GM21825 (cell line): ENCODE results near the gene EVI5L.
"Not testable (repeated sequence)": the region's sequence is repeated elsewhere in the genome, so short reads cannot be mapped to it uniquely, and the experiment has no call there.

Source experiments
- ATAC-seq: cut with Tn5 transposase; IDR thresholded peaks from one replicate; pipeline ENCODE4 v1.9.1; 2021; ENCODE audit warnings: mild to moderate bottlenecking, moderate library complexity; ENCODE audit not compliant: unreplicated experiment

Gene EVI5L

DNA sequence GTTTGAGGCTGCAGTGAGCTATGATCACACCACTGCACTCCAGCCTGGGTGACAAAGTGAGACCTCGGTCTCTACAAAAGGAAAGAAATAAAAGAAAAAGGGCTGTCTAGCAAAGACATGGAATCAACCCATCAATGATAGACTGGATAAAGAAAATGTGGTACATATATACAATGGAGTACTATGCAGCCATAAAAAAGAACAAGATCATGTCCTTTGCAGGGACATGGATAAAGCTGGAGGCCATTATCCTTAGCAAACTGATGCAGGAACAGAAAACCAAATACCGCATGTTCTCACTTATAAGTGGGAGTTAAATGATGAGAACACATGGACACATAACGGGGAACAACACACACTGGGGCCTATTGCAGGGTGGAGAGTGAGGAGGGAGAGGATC lies 14.0 kb upstream of the EVI5L start:
- not testable (repeated sequence) for ATAC-seq

DNA sequence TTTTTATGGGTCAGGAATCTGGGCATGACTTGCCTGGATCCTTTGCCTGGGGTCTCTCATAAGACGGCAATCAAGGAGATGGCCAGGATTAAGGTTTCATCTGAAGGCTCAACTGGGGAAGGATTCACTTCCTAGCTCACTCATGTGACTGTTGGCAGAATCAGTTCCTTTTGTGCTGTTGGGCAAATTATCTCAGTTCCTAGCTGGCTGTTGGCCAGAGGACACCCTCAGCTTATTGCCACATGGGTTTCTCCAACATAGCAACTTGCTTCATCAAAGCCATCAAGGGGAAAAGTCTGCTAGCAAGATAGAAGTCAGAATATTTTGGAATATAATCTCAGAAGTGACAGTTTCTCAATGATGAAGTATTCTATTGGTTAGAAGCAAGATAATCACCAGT lies 12.2 kb upstream of the EVI5L start:
- no peak for ATAC-seq

DNA sequence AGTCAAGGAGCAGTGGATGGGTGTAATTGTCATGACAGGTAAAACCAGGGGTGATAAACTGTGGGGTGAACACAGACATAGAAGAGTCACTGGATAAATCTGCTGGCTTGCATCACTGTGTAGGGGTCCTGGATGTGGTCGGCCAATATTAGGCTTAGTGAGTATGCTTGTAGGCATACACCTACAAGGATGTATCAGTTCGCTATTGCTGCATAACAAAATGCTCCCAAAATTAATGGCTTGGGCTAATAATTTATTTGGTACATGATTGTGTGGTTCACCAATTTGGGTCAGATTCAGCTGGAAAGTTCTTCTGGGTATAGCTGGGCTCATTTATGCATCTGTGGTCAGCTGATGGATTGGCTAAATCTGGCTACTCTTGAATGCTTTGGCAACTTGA lies 11.2 kb upstream of the EVI5L start:
- ATAC-seq, result no peak

DNA sequence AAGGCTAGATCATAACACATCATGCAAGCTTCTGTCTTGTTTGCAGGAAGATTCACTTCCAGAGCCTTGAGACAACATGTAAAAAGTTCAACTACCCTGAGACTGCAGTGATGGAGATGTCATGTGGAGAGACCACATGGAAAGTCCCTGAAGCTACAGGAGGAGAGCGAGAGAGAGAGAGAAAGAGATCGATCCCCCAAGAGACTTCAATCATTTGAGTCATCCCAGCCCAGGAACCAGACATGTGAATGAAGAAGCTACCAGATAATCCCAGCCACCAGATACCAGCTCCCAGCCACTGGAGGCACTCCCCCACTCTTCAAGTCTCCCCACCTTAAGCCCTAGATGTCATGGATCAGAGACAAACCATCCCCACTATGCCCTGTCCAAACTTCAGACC lies 10.7 kb upstream of the EVI5L start:
- ATAC-seq, result no peak

DNA sequence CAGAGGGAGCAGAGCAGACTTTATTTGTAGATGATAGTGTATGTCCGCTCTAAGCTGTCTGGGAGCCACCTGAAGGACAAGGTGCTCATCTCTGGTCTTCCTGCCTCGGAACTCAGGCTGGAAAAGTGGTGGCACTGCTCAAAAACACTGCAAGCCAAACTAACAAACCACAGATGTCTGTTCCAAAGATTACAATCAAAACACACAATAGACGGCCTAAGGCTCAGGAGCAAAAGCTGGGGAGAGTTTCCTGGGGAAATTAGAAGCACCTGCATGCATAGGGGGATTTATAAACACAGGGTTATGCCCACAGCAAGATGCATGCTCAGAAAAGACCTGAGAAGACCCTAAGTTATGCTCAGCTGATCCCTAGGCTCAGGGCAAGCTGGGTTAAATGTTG lies 9.4 kb upstream of the EVI5L start:
- ATAC-seq, result no peak

DNA sequence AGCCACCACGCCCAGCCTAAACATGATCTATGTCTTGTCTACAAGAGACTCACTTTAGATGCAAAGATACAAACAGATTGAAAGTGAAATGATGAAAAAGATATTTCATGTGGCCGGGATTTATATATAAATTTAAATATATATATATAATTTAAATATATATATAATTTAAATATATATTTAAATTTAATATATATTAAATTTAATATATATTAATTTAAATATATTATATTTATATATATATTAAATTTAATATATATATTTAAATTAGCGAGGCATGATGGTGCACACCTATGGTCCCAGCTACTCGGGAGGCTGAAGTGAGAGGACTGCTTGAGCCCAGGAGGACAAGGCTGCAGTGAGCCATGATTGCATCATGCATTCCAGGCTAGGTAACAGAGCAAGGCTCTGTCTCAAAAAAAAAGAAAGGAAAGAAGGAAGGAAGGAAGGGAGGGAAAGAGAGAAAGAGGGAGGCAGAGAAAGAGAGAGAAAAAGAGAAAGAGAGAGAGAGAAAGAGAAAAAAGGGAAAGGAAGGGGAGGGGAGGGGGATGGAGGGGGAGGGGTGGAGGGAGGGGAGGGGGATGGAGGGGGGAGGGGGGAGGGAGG lies 7.0 kb upstream of the EVI5L start:
- no peak for ATAC-seq

DNA sequence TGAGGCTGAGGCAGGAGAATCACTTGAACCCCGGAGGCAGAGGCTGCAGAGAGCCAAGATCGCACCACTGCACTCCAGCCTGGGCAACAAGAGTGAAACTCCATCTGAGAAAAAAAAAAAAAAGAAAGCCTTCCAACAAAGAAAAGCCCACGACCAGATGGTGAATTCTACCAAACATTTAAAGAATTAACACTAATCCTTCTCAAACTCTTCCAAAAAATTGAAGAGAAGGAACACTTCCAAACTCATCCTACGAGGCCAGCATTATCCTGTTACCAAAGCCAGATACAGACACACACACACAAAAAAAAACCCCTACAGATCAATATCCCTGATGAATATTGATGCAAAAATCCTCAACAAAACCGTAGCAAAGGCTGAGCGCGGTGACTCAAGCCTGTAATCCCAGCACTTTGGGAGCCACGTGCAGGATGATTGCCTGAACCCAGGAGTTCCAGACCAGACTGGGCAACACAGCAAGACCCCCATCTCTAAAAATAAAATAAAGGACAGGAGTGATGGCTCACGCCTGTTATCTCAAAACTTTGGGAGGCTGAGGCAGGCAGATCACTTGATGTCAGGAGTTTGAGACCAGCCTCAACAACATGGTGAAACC lies 6.2 kb upstream of the EVI5L start:
- no peak for ATAC-seq

DNA sequence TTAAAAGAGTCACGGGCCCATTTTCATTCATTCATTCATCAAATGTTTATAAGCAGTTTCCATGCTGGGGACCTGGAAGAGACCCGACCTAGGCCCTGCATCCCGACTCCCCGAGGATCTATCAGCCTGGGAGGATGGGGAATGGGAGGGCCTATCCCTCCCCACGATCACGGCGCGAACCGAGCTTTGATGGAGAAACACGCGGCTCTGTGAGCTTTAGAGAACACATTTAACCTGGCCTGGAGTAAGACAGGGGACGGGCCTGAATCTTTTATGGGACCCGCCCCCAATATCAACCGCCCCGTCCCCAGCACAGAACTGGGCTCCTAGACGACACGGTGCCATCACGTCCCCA lies 875 bp upstream of the EVI5L start:
- ATAC-seq, result no peak

DNA sequence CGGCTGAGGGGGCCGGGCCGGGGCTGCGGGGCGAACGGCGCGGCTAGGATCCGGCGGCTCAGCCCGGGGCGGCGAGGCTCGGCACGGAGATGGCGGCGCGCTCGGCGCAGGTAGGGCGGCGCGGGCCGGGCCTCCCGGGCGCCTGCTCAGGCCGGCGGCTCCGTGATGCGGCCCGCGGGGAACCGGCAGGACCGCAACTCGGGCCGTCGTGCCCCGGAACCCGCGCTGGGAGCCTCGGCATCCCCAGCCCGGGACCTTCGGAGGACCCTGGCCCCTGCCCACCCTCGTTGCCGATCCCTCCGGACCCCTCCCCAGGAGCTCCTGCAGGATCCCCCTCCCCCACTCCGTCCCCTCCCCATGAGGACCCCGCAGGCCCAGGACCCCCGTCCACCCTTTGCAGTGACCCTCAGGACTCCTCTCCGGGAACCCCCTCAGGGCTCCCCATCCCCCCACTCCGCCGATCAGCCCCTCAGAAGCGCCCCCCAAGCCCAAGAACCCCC lies 304 bp downstream of the EVI5L start:
- ATAC-seq, result no peak

DNA sequence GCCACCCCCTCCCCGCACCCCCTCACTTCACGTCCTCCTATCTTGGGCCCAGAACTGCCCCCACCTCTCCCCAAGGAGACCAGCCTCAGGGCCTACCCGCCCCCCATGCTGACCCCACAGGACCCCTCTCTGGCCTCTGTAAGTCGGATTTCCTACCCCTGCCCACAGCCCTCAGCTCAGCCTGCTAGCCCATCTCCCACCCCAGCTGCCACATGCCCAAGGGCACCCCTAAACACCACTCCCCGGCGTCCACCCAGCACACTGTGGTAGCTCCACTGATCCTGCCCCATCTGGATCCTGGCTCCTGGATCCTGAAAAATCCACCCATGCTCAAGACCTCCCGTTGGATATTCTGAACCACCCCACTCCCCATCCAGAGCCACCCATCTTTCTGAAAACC lies 805 bp downstream of the EVI5L start:
- ATAC-seq, result no peak

DNA sequence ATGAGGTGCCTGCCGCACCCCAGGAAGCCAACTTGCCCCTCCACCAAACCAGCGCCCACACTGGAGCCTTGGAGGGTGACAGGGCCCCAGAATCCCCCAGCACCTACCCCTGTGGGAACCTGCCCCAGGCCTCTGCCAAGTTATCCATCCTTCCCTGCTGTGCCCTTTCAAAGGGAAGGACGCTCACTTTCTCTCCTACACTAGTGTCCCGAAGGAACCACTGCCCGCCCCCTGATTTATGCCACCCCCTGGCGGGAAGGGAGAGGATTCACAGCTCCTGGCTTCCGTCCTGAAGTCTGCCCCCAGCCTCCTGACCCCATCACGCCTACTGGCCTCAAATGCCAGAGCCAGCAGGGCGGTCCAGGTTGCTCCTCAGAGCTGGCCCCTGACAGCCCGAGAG lies 1.4 kb downstream of the EVI5L start:
- no peak for ATAC-seq

DNA sequence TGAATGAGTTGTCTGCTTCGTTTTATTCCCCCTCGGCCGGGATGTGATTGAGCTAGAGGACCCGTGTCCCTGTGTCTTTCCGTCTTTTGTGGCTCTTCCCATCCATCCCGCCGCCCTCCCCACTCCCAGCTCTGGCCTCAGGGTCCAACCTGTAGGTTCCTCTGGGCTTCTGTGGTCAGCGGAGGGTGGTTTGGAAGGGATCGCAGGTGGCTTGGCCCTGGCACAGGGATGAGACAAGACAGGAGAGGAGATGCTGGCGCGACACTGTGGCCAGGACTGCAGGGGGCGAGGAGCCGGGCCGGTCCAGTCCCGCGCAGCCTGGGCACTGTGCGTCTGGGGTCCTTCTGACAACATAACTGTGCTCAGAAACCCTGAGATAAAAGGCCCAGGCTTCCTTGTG lies 2.0 kb downstream of the EVI5L start:
- ATAC-seq, result no peak

DNA sequence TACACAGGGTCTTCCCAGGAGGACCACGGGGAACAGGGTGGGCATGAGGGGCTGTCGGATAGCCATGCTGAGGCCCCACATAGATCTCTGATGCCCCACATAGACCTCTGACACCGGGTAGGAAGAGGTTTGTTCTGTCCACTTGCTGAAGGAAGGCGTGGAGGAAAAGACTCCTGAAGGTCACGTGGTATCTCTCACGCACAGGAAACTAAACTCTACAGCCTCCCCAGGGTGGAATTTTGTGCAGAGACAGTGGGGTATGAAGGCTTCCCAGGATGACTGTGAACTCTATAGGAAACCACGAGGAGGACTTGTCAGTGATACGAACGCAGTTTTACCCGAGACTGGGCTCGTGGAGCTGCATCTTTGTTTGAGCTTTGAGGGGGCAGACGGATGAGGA lies 2.8 kb downstream of the EVI5L start:
- no peak for ATAC-seq

DNA sequence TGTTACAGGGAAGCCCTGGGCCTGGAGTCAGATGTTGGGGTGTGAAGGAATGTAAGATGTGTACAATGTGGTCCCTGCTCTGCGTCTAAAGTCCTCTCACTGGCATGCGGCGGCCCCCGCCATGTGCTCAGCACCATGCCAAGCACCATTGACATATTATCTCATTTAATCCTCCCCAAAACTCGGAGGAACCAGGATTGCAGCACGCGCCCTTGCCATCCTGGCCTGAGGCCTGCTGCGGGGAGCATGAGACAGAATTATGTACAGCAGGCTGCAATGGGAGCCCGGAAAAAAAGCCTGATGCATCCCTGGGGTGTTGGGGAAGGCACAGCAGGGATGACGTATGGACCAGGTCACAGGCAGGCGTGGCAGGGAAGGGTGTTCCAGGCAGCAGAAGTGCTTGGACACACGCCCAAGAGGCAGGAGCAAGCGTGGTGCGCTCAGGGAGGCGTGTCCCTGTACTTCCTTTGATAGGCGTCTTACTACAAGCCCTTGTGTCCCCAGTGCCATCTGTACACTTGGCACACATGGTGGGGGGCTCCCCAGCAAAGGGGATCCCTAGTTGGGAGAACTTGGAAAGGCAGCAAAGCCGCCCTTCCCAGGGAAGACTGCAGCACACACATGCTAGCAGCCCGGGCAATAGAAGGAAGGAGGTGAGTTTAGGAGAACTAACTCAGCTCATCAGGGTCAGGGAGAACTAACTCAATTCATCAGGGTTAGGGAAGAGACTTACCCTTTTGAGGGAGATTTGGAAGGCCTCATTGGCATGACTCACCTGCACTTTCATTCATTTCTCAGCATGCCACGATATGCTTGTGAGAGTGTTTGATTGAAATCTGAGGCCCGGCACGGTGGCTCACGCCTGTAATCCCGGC lies 3.4 kb downstream of the EVI5L start:
- ATAC-seq, result no peak

DNA sequence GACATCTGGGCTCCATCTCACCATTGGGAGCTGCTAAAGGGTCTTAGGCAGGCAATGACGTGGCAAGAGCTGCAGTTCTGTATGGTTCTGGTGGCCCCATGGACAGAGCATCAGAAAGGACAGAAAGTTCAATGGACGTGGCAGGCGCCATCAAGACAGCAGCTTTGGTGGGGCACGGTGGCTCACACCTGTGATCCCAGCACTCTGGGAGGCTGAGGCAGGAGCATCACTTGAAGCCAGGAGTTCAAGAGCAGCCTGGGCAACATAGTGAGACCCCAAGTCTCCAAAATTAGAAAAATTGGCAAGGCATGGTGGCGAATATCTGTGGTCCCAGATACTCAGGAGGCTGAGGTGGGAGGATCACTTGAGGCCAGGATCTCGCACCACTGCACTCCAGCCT lies 9.5 kb downstream of the EVI5L start:
- ATAC-seq, result no peak

DNA sequence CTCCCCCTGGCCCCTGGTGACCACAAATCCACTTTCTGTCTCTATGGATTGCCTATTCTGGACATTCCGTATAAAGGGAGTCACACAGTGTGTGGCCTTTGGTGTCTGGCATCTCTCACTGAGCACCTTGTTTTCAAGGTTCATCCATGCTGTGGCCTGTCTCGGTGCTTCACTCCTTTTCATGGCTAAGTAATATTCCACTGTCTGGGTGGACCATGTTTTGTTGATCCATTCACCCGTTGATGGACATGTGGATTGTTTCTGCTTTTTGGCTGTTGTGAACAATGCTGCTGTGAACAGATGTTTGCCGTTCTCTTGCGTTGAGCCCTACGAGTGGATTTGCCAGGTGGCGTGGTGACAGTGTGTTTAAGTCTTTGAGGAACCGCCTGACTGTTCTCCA lies 10.6 kb downstream of the EVI5L start:
- ATAC-seq, result no peak

DNA sequence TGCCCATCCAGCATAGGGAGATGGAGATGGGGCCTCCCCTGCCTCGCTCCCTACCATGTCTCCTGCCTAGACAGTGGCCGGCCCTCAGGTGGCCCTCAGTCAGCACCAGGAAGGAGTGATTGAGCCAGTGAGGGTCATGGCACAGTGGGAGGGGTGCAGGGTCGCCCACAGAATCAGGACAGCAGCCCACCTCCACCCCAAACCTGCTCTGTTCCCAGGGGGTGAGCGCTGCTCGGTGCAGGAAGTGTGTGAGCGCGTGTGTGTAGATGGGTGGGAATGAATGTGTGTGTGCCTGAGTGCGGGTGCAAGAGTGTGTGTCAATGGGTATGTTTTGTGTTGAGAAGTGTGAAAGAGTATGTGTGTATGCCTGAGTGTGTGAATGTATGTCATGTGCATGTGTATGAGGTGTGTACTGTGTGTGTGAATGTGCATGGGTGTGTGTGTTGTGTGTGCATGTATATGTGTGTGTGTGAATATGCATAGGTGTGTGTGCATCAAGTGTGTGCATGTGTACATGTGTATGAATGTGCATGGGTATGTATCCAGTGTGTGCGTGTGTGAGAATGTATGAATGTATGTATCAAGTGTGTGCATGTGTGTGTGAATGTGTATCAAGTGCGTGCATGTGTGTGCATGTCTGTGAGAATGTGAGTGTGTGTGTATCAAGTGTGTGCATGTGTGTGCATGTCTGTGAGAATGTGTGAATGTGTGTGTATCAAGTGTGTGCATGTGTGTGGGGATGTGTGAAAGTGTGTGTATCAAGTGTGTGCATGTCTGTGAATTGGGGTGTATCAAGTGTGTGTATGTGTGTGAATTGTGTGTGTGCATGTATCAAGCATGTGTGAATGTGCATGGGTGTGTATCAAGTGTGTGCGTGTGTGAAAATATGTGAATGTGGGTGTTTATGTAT lies 12.0 kb downstream of the EVI5L start:
- no peak for ATAC-seq

DNA sequence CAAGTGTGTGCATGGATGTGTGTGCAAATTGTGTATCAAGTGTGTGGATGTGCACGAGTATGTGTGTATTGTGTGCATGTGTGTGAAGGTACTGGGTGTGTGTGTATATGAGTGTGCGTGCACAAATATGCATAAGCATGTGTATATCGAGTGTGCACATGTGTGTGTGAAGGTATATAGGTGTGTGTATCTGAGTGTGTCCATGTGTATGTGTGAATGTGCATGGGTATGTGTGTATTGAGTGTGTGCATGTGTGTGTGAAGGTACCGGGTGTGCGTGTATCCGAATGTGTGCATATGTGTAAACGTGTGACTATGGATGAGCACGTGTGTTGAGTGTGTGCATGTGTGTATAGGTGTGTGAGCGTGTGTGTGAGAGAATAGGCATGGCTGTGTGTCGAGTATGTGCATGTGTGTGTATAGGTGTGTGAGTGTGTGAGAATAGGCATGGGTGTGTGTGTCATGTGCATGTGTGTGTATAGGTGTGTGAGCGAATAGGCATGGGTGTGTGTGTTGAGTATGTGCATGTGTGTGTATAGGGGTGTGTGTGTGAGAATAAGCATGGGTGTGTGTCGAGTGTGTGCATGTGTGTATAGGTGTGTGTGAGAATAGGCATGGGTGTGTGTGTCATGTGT lies 12.8 kb downstream of the EVI5L start:
- ATAC-seq, result no peak

DNA sequence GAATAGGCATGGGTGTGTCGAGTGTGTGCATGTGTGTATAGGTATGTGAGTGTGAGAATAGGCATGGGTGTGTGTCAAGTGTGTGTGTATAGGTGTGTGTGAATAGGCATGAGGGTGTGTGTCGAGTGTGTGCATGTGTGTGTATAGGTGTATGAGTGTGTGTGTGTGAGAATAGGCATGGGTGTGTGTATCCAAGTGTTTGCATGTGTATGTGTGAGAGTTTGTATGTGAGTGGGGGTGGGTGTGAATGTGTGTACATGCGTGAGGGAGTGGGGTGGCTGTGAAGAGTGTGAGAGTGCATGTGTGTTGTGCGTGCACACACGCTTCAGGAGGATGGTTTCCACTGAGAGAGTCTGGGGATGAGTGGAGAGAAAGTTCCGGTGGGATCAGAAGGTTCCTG lies 13.5 kb downstream of the EVI5L start:
- ATAC-seq, result no peak

DNA sequence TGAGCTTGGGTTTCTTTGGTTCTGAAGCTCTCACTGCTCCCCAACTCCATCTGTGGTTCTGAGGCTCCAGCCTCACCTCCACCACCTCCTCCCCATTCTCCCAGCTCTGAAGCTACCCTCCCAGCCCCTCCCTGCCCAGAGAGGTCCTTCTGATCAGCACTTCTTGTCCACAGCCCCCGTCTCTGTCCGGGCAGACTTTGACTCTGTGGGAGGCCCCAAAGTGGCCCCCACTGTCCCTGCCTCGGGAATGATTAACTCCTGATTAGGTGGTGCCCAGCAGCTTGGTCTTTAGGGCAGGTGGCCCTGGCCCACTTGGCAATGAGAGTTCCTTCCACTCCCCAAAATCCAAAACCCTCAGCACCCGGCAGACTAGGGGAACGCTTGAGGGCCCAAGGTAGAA lies 14.4 kb downstream of the EVI5L start:
- no peak for ATAC-seq

DNA sequence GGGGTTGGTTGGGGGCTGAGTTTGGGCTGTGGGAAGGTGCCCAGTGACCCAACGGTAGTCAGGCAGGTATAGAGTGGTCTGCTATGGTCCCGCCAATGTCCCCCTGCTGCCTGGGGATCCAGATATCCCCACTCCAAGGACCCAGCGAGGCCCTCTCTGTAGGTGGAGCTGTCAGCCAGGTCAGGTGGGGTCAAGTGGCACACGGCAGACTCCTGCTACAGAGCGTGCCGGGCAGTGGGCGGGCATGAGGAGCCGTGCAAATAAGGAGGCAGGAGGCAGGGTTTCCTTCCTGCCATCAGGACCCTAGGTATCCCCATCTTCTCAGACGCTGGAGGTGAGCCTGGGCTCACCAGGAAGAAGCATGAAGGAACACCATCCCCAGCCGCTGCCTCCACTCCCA lies 14.9 kb downstream of the EVI5L start:
- ATAC-seq, result no peak
